Esophagus squamous epithelium (tissue), 4 donors: ENCODE measurements around the gene FLVCR1.
"Not testable (repeated sequence)": the region's sequence is repeated elsewhere in the genome, so short reads cannot be mapped to it uniquely, and the experiment has no call there.

Source experiments
- POLR2A ChIP-seq, 4 donors: fragments of 450-650 bp; IDR thresholded peaks; one replicate each; pipeline ENCODE4 v1.6.1; 2017; ENCODE audit warnings: antibody characterized with exemption in 4 of 4, mild to moderate bottlenecking in 4 of 4, moderate library complexity in 3 of 4
- TF ChIP-seq, protein P1 (sequence below), 6 experiments: fragments of 450-650 bp in 4 of 6; fragments of 200-600 bp in 2 of 6; sonication (generic) in 2 of 6; IDR thresholded peaks; one replicate each; pipeline ENCODE4 v1.5.1; 2016 to 2019; ENCODE audit warnings: antibody characterized with exemption in 6 of 6, mild to moderate bottlenecking in 4 of 6, moderate library complexity in 4 of 6

DNA sequence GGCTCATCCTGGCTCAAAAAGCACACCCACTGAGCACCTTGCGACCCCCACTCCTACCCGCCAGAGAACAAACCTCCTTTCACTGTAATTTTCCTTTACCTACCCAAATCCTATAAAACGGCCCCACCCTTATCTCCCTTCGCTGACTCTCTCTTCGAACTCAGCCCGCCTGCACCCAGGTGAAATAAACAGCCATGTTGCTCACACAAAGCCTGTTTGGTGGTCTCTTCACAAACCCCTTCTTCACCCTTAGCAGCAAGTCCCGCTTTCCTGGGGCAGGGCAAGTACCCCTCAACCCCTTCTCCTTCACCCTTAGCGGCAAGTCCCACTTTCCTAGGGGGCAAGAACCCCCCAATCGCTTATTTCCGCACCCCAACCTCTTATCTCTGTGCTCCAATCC lies 52.1 kb downstream of the FLVCR1 start:
- TF ChIP-seq, protein P1, sequence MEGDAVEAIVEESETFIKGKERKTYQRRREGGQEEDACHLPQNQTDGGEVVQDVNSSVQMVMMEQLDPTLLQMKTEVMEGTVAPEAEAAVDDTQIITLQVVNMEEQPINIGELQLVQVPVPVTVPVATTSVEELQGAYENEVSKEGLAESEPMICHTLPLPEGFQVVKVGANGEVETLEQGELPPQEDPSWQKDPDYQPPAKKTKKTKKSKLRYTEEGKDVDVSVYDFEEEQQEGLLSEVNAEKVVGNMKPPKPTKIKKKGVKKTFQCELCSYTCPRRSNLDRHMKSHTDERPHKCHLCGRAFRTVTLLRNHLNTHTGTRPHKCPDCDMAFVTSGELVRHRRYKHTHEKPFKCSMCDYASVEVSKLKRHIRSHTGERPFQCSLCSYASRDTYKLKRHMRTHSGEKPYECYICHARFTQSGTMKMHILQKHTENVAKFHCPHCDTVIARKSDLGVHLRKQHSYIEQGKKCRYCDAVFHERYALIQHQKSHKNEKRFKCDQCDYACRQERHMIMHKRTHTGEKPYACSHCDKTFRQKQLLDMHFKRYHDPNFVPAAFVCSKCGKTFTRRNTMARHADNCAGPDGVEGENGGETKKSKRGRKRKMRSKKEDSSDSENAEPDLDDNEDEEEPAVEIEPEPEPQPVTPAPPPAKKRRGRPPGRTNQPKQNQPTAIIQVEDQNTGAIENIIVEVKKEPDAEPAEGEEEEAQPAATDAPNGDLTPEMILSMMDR (IDR thresholded peaks at IDR 0.05), result not testable (repeated sequence)
- TF ChIP-seq POLR2A (IDR thresholded peaks at IDR 0.05), result not testable (repeated sequence)
